OCI-LY1 (cell line): ENCODE results near the gene RHBDD3.

Source experiments
- H2AFZ ChIP-seq: fragments of 200-600 bp; sonication (generic), shearing (Covaris generic); 2 replicates; pipeline ENCODE4 v1.6.0; 2014; ENCODE audit warnings: antibody characterized with exemption, mild to moderate bottlenecking, low read length
- H3F3A ChIP-seq: fragments of 200-600 bp; sonication (generic), shearing (Covaris generic); 2 replicates; pipeline ENCODE4 v1.6.0; 2014; ENCODE audit warnings: mild to moderate bottlenecking, antibody characterized with exemption, low read length, moderate library complexity; ENCODE audit not compliant: insufficient read depth
- H3K27ac ChIP-seq: fragments of 200-600 bp; sonication (generic); 2 replicates; pipeline ENCODE4 v1.5.1; 2014; ENCODE audit warnings: low read length, mixed run types, mild to moderate bottlenecking, low read depth; ENCODE audit not compliant: poor library complexity, severe bottlenecking
- H3K27me3 ChIP-seq: fragments of 200-600 bp; sonication (generic); 2 replicates; pipeline ENCODE4 v1.6.0; 2014; ENCODE audit warnings: antibody characterized with exemption, mild to moderate bottlenecking, low read length, moderate library complexity; ENCODE audit not compliant: insufficient read depth
- H3K36me3 ChIP-seq: fragments of 200-600 bp; sonication (generic); 2 replicates; pipeline ENCODE4 v1.6.1; 2014; ENCODE audit warnings: mild to moderate bottlenecking, antibody characterized with exemption, low read length, moderate library complexity, mixed read lengths; ENCODE audit not compliant: insufficient read depth
- H3K4me1 ChIP-seq: fragments of 200-600 bp; sonication (generic); 2 replicates; pipeline ENCODE4 v1.5.1; 2014; ENCODE audit warnings: mild to moderate bottlenecking, low read length, moderate library complexity; ENCODE audit not compliant: insufficient read depth, severe bottlenecking
- H3K4me2 ChIP-seq: fragments of 200-600 bp; sonication (generic), shearing (Covaris generic); 2 replicates; pipeline ENCODE4 v1.6.1; 2014; ENCODE audit warnings: low read length
- H3K4me3 ChIP-seq: fragments of 200-600 bp; sonication (generic); 2 replicates; pipeline ENCODE4 v1.5.1; 2014; ENCODE audit warnings: low read length, low read depth, mild to moderate bottlenecking, mixed read lengths; ENCODE audit not compliant: poor library complexity, severe bottlenecking
- H3K79me2 ChIP-seq: fragments of 200-600 bp; shearing (Covaris generic); 2 replicates; pipeline ENCODE4 v1.6.1; 2016; ENCODE audit warnings: mixed run types, low read length, mixed read lengths; ENCODE audit not compliant: insufficient read depth
- H3K9ac ChIP-seq: fragments of 200-600 bp; sonication (generic), shearing (Covaris generic); 2 replicates; pipeline ENCODE4 v1.6.1; 2014; ENCODE audit warnings: mild to moderate bottlenecking, low read length, mixed read lengths
- H3K9me2 ChIP-seq: fragments of 200-600 bp; sonication (generic), shearing (Covaris generic); 2 replicates; pipeline ENCODE4 v1.6.1; 2014; ENCODE audit warnings: low read depth, mild to moderate bottlenecking, low read length, mixed read lengths
- H3K9me3 ChIP-seq: fragments of 200-600 bp; shearing (Covaris generic); 2 replicates; pipeline ENCODE4 v1.6.1; 2014; ENCODE audit warnings: low read length, mixed read lengths
- H4K20me1 ChIP-seq: fragments of 200-600 bp; sonication (generic), shearing (Covaris generic); 2 replicates; pipeline ENCODE4 v1.6.0; 2016; ENCODE audit warnings: mild to moderate bottlenecking, low read length; ENCODE audit not compliant: insufficient read depth
- CTCF ChIP-seq: fragments of 200-600 bp; sonication (generic), shearing (Covaris generic); IDR thresholded peaks from 2 replicates; pipeline ENCODE4 v1.5.1; 2017; ENCODE audit warnings: mild to moderate bottlenecking, antibody characterized with exemption, low read length, moderate library complexity, mixed read lengths
- EZH2 ChIP-seq: fragments of 200-600 bp; sonication (generic), shearing (Covaris generic); IDR thresholded peaks from 2 replicates; pipeline ENCODE4 v1.8.0; 2017; ENCODE audit warnings: borderline replicate concordance, mixed run types, mild to moderate bottlenecking, antibody characterized with exemption, low read length, moderate library complexity, mixed read lengths

RHBDD3 gene

GRCh38 chr22:29258407-29259252, 9.2 kb downstream of the RHBDD3 start:
- no peak overlapping the region for H3K9ac ChIP-seq
- H3K27ac ChIP-seq: no peak overlapping the region
- no peaks in the 10 kb centered on the region for H3K4me1 ChIP-seq
- no peaks in the 10 kb centered on the region for H3K9me2 ChIP-seq
- no peak overlapping the region for H3K4me2 ChIP-seq
- no peak overlapping the region for H3K4me3 ChIP-seq
- H3K79me2 ChIP-seq: no peaks in the 10 kb centered on the region
- H3K27me3 ChIP-seq: no peaks in the 10 kb centered on the region
- no peak overlapping the region for H2AFZ ChIP-seq
- no peaks in the 10 kb centered on the region for H4K20me1 ChIP-seq
- H3F3A ChIP-seq: no peaks in the 10 kb centered on the region
- TF ChIP-seq CTCF (no peak), EZH2 (no peak)
- no peaks in the 10 kb centered on the region for H3K9me3 ChIP-seq
- peaks cover 9% of the 10 kb centered on the region; the same call in 1 of the 2 replicates for H3K36me3 ChIP-seq

GRCh38 chr22:29257751-29258181, 10.0 kb downstream of the RHBDD3 start:
- Histone ChIP-seq H4K20me1 (no peaks in the 10 kb centered on the region), H3F3A (no peaks in the 10 kb centered on the region), H3K27ac (no peak overlapping the region), H3K27me3 (no peaks in the 10 kb centered on the region), H3K4me3 (no peak overlapping the region), H2AFZ (no peak overlapping the region), H3K4me1 (no peaks in the 10 kb centered on the region), H3K9ac (no peak overlapping the region), H3K9me2 (no peaks in the 10 kb centered on the region), H3K36me3 (peaks cover 9% of the 10 kb centered on the region; the same call in 1 of the 2 replicates), H3K4me2 (no peak overlapping the region), H3K9me3 (no peaks in the 10 kb centered on the region), H3K79me2 (no peaks in the 10 kb centered on the region)
- TF ChIP-seq EZH2 (no peak), CTCF (no peak)

GRCh38 chr22:29256606-29257325, 11.0 kb downstream of the RHBDD3 start:
- Histone ChIP-seq H3K27me3 (no peaks in the 10 kb centered on the region), H3K4me3 (no peak overlapping the region)
- TF ChIP-seq CTCF: no peak
- no peak for TF ChIP-seq EZH2

More at GRCh38 chr22:29256606-29257325, 11.0 kb downstream of the RHBDD3 start:
- H3K9me3 ChIP-seq: no peaks in the 10 kb centered on the region
- H3K4me1 ChIP-seq: no peaks in the 10 kb centered on the region
- no peak overlapping the region for H2AFZ ChIP-seq
- H3K79me2 ChIP-seq: no peaks in the 10 kb centered on the region
- H3K9ac ChIP-seq: no peak overlapping the region
- peaks cover 9% of the 10 kb centered on the region; the same call in 1 of the 2 replicates for H3K36me3 ChIP-seq
- no peaks in the 10 kb centered on the region for H4K20me1 ChIP-seq
- no peak overlapping the region for H3K27ac ChIP-seq
- H3K4me2 ChIP-seq: no peak overlapping the region
- H3F3A ChIP-seq: no peaks in the 10 kb centered on the region
- H3K9me2 ChIP-seq: no peaks in the 10 kb centered on the region
